ENCODE data around the gene SPATA6L. TPM values are rescaled to one million over a fixed set of nuclear protein-coding genes. Genes with fewer than 3 reads are reported as not detected.

SPATA6L gene
- total and polyA plus RNA-seq, 4 donors: 1.6 to 6.2 (median 2.2) TPM

DNA sequence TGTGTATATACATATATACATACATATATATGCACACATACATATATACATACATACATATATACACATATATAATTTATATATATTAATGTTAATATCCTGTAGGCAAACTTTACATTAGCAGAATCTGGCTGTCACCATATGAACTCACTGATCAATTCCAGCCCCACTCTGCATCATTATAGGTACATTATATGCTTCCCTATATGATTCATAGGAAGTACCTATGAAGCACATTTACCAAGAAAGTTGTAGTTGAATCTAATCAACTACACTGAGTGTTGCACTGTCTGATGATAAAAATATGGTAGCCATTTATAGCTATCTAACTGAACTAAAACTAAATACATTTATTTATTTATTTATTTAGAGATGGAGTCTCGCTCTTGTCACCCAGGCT lies 5.5 kb upstream of the SPATA6L start:
- 96% methylated on average over 1 of the region's 1 CpG for WGBS
- Histone ChIP-seq H3K27ac (ENCODE audit: low read depth in 1 of 2, low read length in 2 of 2) (no peak overlapping the region), H3K9ac (ENCODE audit: low read depth in 1 of 2, low read length in 2 of 2) (no peak overlapping the region), H3K27me3 (ENCODE audit: control insufficient read depth in 4 of 4, insufficient read depth in 4 of 4, low read length in 3 of 4) (no peaks in the 10 kb centered on the region), H3K4me3 (ENCODE audit: low read depth in 1 of 3, low read length in 3 of 3) (no peak overlapping the region), H3K9me3 (ENCODE audit: control insufficient read depth in 4 of 4, low read length in 3 of 4) (no peaks in the 10 kb centered on the region), H3K36me3 (ENCODE audit: control insufficient read depth in 4 of 4, insufficient read depth in 3 of 4, low read depth in 1 of 4, low read length in 3 of 4) (no peaks in the 10 kb centered on the region), H3K4me1 (ENCODE audit: control insufficient read depth in 4 of 4, insufficient read depth in 4 of 4, low read length in 3 of 4) (no peaks in the 10 kb centered on the region)
- no peak for TF ChIP-seq FOXA1 (IDR thresholded peaks at IDR 0.05)
- TF ChIP-seq HNF4A (conservative IDR thresholded peaks at IDR 0.05): no peak
- TF ChIP-seq GABPA (IDR thresholded peaks at IDR 0.05 in 1 of 2, conservative IDR thresholded peaks at IDR 0.05 in 1 of 2): no peak
- DNase-seq (ENCODE audit: low spot score): no peak

DNA sequence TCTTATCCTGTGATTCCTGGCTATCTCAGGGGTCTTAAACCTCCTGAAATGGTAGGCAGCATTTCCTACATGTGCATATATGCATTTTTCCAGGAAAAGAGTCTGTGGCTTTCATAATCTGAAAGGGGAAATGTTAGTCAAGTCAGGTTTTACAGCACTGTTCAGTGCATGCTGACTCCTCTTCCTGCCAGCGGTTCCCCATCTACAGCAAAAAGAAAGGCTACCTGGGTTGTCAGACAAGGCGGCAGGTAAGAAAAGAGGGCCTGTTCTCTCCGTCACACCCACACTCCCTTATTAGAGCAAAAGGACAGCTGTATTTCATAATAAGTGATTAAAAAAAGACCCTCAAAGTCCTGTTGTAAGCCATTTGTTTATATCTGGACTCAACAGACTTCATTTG lies 4.3 kb upstream of the SPATA6L start:
- DNase-seq (ENCODE audit: low spot score): no peak
- no peaks in the 10 kb centered on the region for H3K27me3 ChIP-seq (ENCODE audit: control insufficient read depth in 4 of 4, insufficient read depth in 4 of 4, low read length in 3 of 4)
- 86% methylated on average over 3 of the region's 3 CpGs for WGBS
- H3K27ac ChIP-seq (ENCODE audit: low read depth in 1 of 2, low read length in 2 of 2): no peak overlapping the region
- H3K4me1 ChIP-seq (ENCODE audit: control insufficient read depth in 4 of 4, insufficient read depth in 4 of 4, low read length in 3 of 4): peaks cover 0 to 8% (median 0%) of the 10 kb centered on the region in 4 donors
- H3K36me3 ChIP-seq (ENCODE audit: control insufficient read depth in 4 of 4, insufficient read depth in 3 of 4, low read depth in 1 of 4, low read length in 3 of 4): no peaks in the 10 kb centered on the region
- no peak overlapping the region for H3K9ac ChIP-seq (ENCODE audit: low read depth in 1 of 2, low read length in 2 of 2)
- no peaks in the 10 kb centered on the region for H3K9me3 ChIP-seq (ENCODE audit: control insufficient read depth in 4 of 4, low read length in 3 of 4)
- no peak overlapping the region for H3K4me3 ChIP-seq (ENCODE audit: low read depth in 1 of 3, low read length in 3 of 3)
- TF ChIP-seq JUND (IDR thresholded peaks at IDR 0.05): no peak
- TF ChIP-seq, protein P1, sequence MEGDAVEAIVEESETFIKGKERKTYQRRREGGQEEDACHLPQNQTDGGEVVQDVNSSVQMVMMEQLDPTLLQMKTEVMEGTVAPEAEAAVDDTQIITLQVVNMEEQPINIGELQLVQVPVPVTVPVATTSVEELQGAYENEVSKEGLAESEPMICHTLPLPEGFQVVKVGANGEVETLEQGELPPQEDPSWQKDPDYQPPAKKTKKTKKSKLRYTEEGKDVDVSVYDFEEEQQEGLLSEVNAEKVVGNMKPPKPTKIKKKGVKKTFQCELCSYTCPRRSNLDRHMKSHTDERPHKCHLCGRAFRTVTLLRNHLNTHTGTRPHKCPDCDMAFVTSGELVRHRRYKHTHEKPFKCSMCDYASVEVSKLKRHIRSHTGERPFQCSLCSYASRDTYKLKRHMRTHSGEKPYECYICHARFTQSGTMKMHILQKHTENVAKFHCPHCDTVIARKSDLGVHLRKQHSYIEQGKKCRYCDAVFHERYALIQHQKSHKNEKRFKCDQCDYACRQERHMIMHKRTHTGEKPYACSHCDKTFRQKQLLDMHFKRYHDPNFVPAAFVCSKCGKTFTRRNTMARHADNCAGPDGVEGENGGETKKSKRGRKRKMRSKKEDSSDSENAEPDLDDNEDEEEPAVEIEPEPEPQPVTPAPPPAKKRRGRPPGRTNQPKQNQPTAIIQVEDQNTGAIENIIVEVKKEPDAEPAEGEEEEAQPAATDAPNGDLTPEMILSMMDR (IDR thresholded peaks at IDR 0.05; ENCODE audit: low read depth, low read length, missing input control): no peak
- TF ChIP-seq, protein P2, sequence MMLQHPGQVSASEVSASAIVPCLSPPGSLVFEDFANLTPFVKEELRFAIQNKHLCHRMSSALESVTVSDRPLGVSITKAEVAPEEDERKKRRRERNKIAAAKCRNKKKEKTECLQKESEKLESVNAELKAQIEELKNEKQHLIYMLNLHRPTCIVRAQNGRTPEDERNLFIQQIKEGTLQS (IDR thresholded peaks at IDR 0.05): no peak
- TF ChIP-seq HNF4G (IDR thresholded peaks at IDR 0.05): no peak
- no peak for TF ChIP-seq FOXA2 (IDR thresholded peaks at IDR 0.05)
- no peak for TF ChIP-seq RAD21 (IDR thresholded peaks at IDR 0.05)
- TF ChIP-seq EGR1 (IDR thresholded peaks at IDR 0.05; ENCODE audit: low read depth in 2 of 2): no peak
- TF ChIP-seq GABPA (IDR thresholded peaks at IDR 0.05 in 1 of 2, conservative IDR thresholded peaks at IDR 0.05 in 1 of 2): no peak
- TF ChIP-seq SP1 (IDR thresholded peaks at IDR 0.05): no peak
- no peak for TF ChIP-seq NR2F2 (IDR thresholded peaks at IDR 0.05)
- TF ChIP-seq, protein P3, sequence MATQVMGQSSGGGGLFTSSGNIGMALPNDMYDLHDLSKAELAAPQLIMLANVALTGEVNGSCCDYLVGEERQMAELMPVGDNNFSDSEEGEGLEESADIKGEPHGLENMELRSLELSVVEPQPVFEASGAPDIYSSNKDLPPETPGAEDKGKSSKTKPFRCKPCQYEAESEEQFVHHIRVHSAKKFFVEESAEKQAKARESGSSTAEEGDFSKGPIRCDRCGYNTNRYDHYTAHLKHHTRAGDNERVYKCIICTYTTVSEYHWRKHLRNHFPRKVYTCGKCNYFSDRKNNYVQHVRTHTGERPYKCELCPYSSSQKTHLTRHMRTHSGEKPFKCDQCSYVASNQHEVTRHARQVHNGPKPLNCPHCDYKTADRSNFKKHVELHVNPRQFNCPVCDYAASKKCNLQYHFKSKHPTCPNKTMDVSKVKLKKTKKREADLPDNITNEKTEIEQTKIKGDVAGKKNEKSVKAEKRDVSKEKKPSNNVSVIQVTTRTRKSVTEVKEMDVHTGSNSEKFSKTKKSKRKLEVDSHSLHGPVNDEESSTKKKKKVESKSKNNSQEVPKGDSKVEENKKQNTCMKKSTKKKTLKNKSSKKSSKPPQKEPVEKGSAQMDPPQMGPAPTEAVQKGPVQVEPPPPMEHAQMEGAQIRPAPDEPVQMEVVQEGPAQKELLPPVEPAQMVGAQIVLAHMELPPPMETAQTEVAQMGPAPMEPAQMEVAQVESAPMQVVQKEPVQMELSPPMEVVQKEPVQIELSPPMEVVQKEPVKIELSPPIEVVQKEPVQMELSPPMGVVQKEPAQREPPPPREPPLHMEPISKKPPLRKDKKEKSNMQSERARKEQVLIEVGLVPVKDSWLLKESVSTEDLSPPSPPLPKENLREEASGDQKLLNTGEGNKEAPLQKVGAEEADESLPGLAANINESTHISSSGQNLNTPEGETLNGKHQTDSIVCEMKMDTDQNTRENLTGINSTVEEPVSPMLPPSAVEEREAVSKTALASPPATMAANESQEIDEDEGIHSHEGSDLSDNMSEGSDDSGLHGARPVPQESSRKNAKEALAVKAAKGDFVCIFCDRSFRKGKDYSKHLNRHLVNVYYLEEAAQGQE (IDR thresholded peaks at IDR 0.05): no peak
- TF ChIP-seq, protein P4, sequence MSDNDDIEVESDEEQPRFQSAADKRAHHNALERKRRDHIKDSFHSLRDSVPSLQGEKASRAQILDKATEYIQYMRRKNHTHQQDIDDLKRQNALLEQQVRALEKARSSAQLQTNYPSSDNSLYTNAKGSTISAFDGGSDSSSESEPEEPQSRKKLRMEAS (IDR thresholded peaks at IDR 0.05): no peak
- TF ChIP-seq FOXA1 (IDR thresholded peaks at IDR 0.05): no peak
- TF ChIP-seq TAF1 (conservative IDR thresholded peaks at IDR 0.05): no peak
- no peak for TF ChIP-seq RXRA (IDR thresholded peaks at IDR 0.05)
- TF ChIP-seq YY1 (IDR thresholded peaks at IDR 0.05): no peak
- TF ChIP-seq, protein P5, sequence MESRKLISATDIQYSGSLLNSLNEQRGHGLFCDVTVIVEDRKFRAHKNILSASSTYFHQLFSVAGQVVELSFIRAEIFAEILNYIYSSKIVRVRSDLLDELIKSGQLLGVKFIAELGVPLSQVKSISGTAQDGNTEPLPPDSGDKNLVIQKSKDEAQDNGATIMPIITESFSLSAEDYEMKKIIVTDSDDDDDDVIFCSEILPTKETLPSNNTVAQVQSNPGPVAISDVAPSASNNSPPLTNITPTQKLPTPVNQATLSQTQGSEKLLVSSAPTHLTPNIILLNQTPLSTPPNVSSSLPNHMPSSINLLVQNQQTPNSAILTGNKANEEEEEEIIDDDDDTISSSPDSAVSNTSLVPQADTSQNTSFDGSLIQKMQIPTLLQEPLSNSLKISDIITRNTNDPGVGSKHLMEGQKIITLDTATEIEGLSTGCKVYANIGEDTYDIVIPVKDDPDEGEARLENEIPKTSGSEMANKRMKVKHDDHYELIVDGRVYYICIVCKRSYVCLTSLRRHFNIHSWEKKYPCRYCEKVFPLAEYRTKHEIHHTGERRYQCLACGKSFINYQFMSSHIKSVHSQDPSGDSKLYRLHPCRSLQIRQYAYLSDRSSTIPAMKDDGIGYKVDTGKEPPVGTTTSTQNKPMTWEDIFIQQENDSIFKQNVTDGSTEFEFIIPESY (IDR thresholded peaks at IDR 0.05): no peak
- no peak for TF ChIP-seq HNF4A (conservative IDR thresholded peaks at IDR 0.05)

Measured in liver (tissue), 9 donors.